HEK293 (cell line): ENCODE results near the gene VEGFA.

Experiments
- CTCF ChIA-PET: fragments of 350-600 bp; formaldehyde crosslinking; extraction: SDS; loops from one replicate; lab custom pipeline; 2021; ENCODE audit warnings: antibody characterized with exemption; lab: Yijun Ruan, JAX
- POLR2A ChIA-PET: fragments of 300-600 bp; formaldehyde crosslinking; extraction: SDS; loops from one replicate; lab custom pipeline; 2020; ENCODE audit warnings: antibody characterized with exemption, inconsistent platforms; lab: Yijun Ruan, JAX
- H3K27ac ChIP-seq: fragments of 200-500 bp; sonication (Bioruptor generic); 2 replicates; pipeline ENCODE4 v1.5.1; 2014; ENCODE audit warnings: low read depth, low read length, control low read depth, inconsistent platforms; ENCODE audit errors: extremely low read depth
- H3K36me3 ChIP-seq, 2 experiments: fragments of 200-500 bp in 1 of 2; sonication (Bioruptor generic) in 1 of 2; 1 replicate in 1 of 2; 2 replicates in 1 of 2; pipeline ENCODE4 v1.5.1; 2014 to 2017; ENCODE audit warnings: inconsistent platforms in 2 of 2, low read length in 2 of 2; ENCODE audit not compliant: control insufficient read depth in 2 of 2, insufficient read depth in 1 of 2
- H3K4me1 ChIP-seq: fragments of 200-500 bp; sonication (Bioruptor generic); 2 replicates; pipeline ENCODE4 v1.5.1; 2014; ENCODE audit warnings: mild to moderate bottlenecking, low read length, inconsistent platforms; ENCODE audit not compliant: control insufficient read depth, insufficient read depth
- H3K4me3 ChIP-seq: 2 replicates; pipeline ENCODE4 v1.5.1; 2011; ENCODE audit warnings: low read depth, mild to moderate bottlenecking, control low read depth, low read length, moderate library complexity
- H3K9me3 ChIP-seq: fragments of 200-500 bp; sonication (Bioruptor generic); 2 replicates; pipeline ENCODE4 v1.5.1; 2014; ENCODE audit warnings: low read depth, low read length, inconsistent platforms; ENCODE audit not compliant: control insufficient read depth, insufficient read depth
- EGR2 ChIP-seq: fragments of 450-650 bp; formaldehyde crosslinking; IDR thresholded peaks from 2 replicates; pipeline ENCODE4 v1.5.1; 2016; ENCODE audit warnings: low read depth, missing biosample characterization, missing genetic modification characterization
- GLIS1 ChIP-seq: fragments of 450-650 bp; formaldehyde crosslinking; IDR thresholded peaks from 2 replicates; pipeline ENCODE4 v1.5.1; 2016; ENCODE audit warnings: missing biosample characterization, missing genetic modification characterization
- GLIS2 ChIP-seq: fragments of 450-650 bp; formaldehyde crosslinking; IDR thresholded peaks from 2 replicates; pipeline ENCODE4 v1.5.1; 2016; ENCODE audit warnings: missing biosample characterization, missing genetic modification characterization
- HOXD13 ChIP-seq: sonication (generic); formaldehyde crosslinking; IDR thresholded peaks from 2 replicates; pipeline ENCODE4 v1.8.0; 2022; ENCODE audit warnings: missing genetic modification reagents, borderline replicate concordance
- KLF16 ChIP-seq: fragments of 450-650 bp; formaldehyde crosslinking; IDR thresholded peaks from 2 replicates; pipeline ENCODE4 v1.5.1; 2017; ENCODE audit warnings: missing biosample characterization, missing genetic modification characterization
- OVOL3 ChIP-seq: fragments of 450-650 bp; formaldehyde crosslinking; IDR thresholded peaks from 2 replicates; pipeline ENCODE4 v1.5.1; 2016; ENCODE audit warnings: missing biosample characterization, missing genetic modification characterization
- PATZ1 ChIP-seq: fragments of 450-650 bp; formaldehyde crosslinking; IDR thresholded peaks from 2 replicates; pipeline ENCODE4 v1.5.1; 2016; ENCODE audit warnings: missing biosample characterization, missing genetic modification characterization
- PRDM10 ChIP-seq: fragments of 450-650 bp; formaldehyde crosslinking; IDR thresholded peaks from 2 replicates; pipeline ENCODE4 v1.5.1; 2016; ENCODE audit warnings: missing biosample characterization, missing genetic modification characterization
- YY1 ChIP-seq: fragments of 450-650 bp; formaldehyde crosslinking; IDR thresholded peaks from 2 replicates; pipeline ENCODE4 v1.5.1; 2018; ENCODE audit warnings: missing biosample characterization, missing genetic modification characterization
- ZBTB10 ChIP-seq: fragments of 450-650 bp; formaldehyde crosslinking; IDR thresholded peaks from 2 replicates; pipeline ENCODE4 v1.5.1; 2016; ENCODE audit warnings: missing biosample characterization, missing genetic modification characterization
- ZFHX2 ChIP-seq: fragments of 450-650 bp; formaldehyde crosslinking; conservative IDR thresholded peaks from 2 replicates; pipeline ENCODE4 v1.5.1; 2016; ENCODE audit warnings: missing biosample characterization, missing genetic modification characterization
- ZIC2 ChIP-seq: fragments of 450-650 bp; formaldehyde crosslinking; IDR thresholded peaks from 2 replicates; pipeline ENCODE4 v1.5.1; 2016; ENCODE audit warnings: missing biosample characterization, missing genetic modification characterization
- ZNF157 ChIP-seq: fragments of 450-650 bp; formaldehyde crosslinking; IDR thresholded peaks from 2 replicates; pipeline ENCODE4 v1.5.1; 2016; ENCODE audit warnings: missing biosample characterization, missing genetic modification characterization
- ZNF211 ChIP-seq: fragments of 450-650 bp; formaldehyde crosslinking; IDR thresholded peaks from 2 replicates; pipeline ENCODE4 v1.5.1; 2016; ENCODE audit warnings: low read depth, missing biosample characterization, missing genetic modification characterization
- ZNF24 ChIP-seq: fragments of 450-650 bp; formaldehyde crosslinking; IDR thresholded peaks from 2 replicates; pipeline ENCODE4 v1.5.1; 2016; ENCODE audit warnings: missing biosample characterization, missing genetic modification characterization
- ZNF768 ChIP-seq: fragments of 450-650 bp; formaldehyde crosslinking; IDR thresholded peaks from 2 replicates; pipeline ENCODE4 v1.5.1; 2018; ENCODE audit warnings: missing biosample characterization, mild to moderate bottlenecking, missing genetic modification characterization
- ZNF791 ChIP-seq: fragments of 450-650 bp; formaldehyde crosslinking; IDR thresholded peaks from 2 replicates; pipeline ENCODE4 v1.5.1; 2016; ENCODE audit warnings: missing biosample characterization, missing genetic modification characterization
- ZNF837 ChIP-seq: fragments of 450-650 bp; formaldehyde crosslinking; IDR thresholded peaks from 2 replicates; pipeline ENCODE4 v1.5.1; 2016; ENCODE audit warnings: missing biosample characterization, missing genetic modification characterization
- ZSCAN30 ChIP-seq: fragments of 450-650 bp; IDR thresholded peaks from 2 replicates; pipeline ENCODE4 v1.5.1; 2018; ENCODE audit warnings: missing biosample characterization, mild to moderate bottlenecking, missing genetic modification characterization, moderate library complexity

Gene VEGFA

GRCh38 chr6:43762966-43763695, 6.9 kb upstream of the VEGFA start:
- TF ChIP-seq PATZ1 (tag by site-specific recombination) (0 out of 2 replicates have a peak, but pooled peaks have one; percentile 13), YY1 (tag by site-specific recombination) (no peak), KLF16 (tag by site-specific recombination) (no peak), GLIS1 (tag by site-specific recombination) (peak; percentile 95), ZNF211 (tag by site-specific recombination) (no peak), ZIC2 (tag by site-specific recombination) (peak; percentile 65), GLIS2 (tag by site-specific recombination) (peak; percentile 33; the same call in 1 of the 2 replicates), ZBTB10 (tag by site-specific recombination) (no peak), ZNF837 (tag by site-specific recombination) (no peak), OVOL3 (no peak), ZSCAN30 (tag by site-specific recombination) (no peak)
- TF ChIP-seq, all 188 proteins: peak for 4
- CTCF ChIA-PET, result interaction anchor here (0.6 to 6.3 kb wide), 14 partner anchors 10 to 459 kb away, joined by 3 to 59 read pairs (median 8); no protein-coding TSS in a partner anchor
- Histone ChIP-seq H3K36me3 (no peaks in the 10 kb centered on the region), H3K4me3 (no peak overlapping the region), H3K9me3 (no peaks in the 10 kb centered on the region), H3K4me1 (no peaks in the 10 kb centered on the region; the same call in 1 of the 2 replicates), H3K27ac (no peak overlapping the region)
- POLR2A ChIA-PET, result interaction anchor here (1.0 kb wide), 1 partner anchor 94 kb away, joined by 3 read pairs; no protein-coding TSS in a partner anchor

- Histone ChIP-seq H3K36me3 (no peaks in the 10 kb centered on the region), H3K4me3 (no peak overlapping the region), H3K27ac (no peak overlapping the region), H3K4me1 (no peaks in the 10 kb centered on the region; the same call in 1 of the 2 replicates), H3K9me3 (no peaks in the 10 kb centered on the region)
- TF ChIP-seq PRDM10 (tag by site-specific recombination) (peak; percentile 90), ZNF157 (tag by site-specific recombination) (no peak), ZNF24 (tag by site-specific recombination) (no peak), HOXD13 (CRISPR knock-in tag) (no peak), ZNF768 (tag by site-specific recombination) (0 out of 2 replicates have a peak, but pooled peaks have one; percentile 19), EGR2 (tag by site-specific recombination) (peak; percentile 40; the same call in 1 of the 2 replicates), ZNF791 (no peak), ZFHX2 (tag by site-specific recombination) (peak; percentile 65)
- CTCF ChIA-PET, result interaction anchor here (0.7 to 5.4 kb wide), 8 partner anchors 10 to 458 kb away, joined by 3 to 29 read pairs (median 10); no protein-coding TSS in a partner anchor
- POLR2A ChIA-PET, result no interaction called here
Observed at GRCh38 chr6:43763812-43764522, 6.0 kb upstream of the VEGFA start.
